ENCODE results near the gene KRTAP10-4. TPM values are rescaled to one million over a fixed set of nuclear protein-coding genes. Genes with fewer than 3 reads are reported as not detected.

KRTAP10-4 gene
- total and polyA plus RNA-seq, 2 donors (not counting 1 experiment from before 2014, with no cell fraction given), result not detected

DNA sequence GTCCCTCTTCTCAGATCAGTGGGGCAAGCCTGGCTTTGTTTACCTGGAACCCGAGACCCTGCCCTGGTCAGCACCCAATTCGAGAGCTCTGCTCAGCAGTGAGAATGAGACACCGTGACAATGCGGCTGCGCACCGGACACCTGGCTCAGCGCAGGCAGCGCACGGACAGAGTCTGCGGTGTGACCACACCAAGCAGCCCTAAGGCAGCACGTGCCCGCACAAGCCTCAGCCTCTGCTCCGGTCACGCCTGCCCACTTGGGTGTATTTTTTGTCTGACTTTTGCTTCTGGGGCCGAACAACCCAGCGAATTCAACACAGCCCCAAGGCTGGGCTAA, 43.0 kb downstream of the KRTAP10-4 start:
- H3K9me3 Mint-ChIP-seq (ENCODE audit: insufficient read depth), result peaks cover 14% of the 10 kb centered on the region
- no peak overlapping the region for H2AFZ ChIP-seq (ENCODE audit: insufficient read depth, low read depth, low read length, poor library complexity, severe bottlenecking)
- no peak overlapping the region for H3K27ac Mint-ChIP-seq
- no peaks in the 10 kb centered on the region for H3K79me2 ChIP-seq (ENCODE audit: control insufficient read depth, insufficient read depth, low read length)
- no peak overlapping the region for H3K4me2 ChIP-seq (replicated peaks; ENCODE audit: low read depth, low read length, poor library complexity, severe bottlenecking)
- no peaks in the 10 kb centered on the region for H3K36me3 ChIP-seq (replicated peaks in 1 of 2; ENCODE audit: control extremely low read depth in 1 of 2, control insufficient read depth in 1 of 2, extremely low read depth in 1 of 2, insufficient read depth in 2 of 2, low read length in 1 of 2)
- WGBS (ENCODE audit: insufficient coverage), result 89% methylated on average over 16 of the region's 16 CpGs
- peaks cover 0 to 34% (median 7%) of the 10 kb centered on the region in 3 donors for H3K9me3 ChIP-seq (ENCODE audit: control extremely low read depth in 1 of 3, control insufficient read depth in 2 of 3, insufficient read depth in 1 of 3, low read length in 2 of 3)
- H3K4me3 ChIP-seq (ENCODE audit: control extremely low read depth in 1 of 5, extremely low read depth in 1 of 5, insufficient read depth in 1 of 5, low read depth in 2 of 5, low read length in 4 of 5), result no peak overlapping the region
- peaks cover 4% of the 10 kb centered on the region for H3K27me3 Mint-ChIP-seq
- H3K27me3 ChIP-seq (replicated peaks in 1 of 4; ENCODE audit: control extremely low read depth in 1 of 4, control insufficient read depth in 3 of 4, insufficient read depth in 4 of 4, low read length in 3 of 4), result peaks cover 0 to 3% (median 1%) of the 10 kb centered on the region in 4 experiments
- no peak for DNase-seq
- H3K4me1 Mint-ChIP-seq, result peaks cover 14% of the 10 kb centered on the region
- no peak overlapping the region for H3K27ac ChIP-seq (ENCODE audit: low read length in 2 of 2)
- TF ChIP-seq EZH2 (IDR thresholded peaks at IDR 0.05; ENCODE audit: borderline replicate concordance, insufficient read depth, low read depth, low read length, poor library complexity, severe bottlenecking), result no peak
- TF ChIP-seq, protein P1, sequence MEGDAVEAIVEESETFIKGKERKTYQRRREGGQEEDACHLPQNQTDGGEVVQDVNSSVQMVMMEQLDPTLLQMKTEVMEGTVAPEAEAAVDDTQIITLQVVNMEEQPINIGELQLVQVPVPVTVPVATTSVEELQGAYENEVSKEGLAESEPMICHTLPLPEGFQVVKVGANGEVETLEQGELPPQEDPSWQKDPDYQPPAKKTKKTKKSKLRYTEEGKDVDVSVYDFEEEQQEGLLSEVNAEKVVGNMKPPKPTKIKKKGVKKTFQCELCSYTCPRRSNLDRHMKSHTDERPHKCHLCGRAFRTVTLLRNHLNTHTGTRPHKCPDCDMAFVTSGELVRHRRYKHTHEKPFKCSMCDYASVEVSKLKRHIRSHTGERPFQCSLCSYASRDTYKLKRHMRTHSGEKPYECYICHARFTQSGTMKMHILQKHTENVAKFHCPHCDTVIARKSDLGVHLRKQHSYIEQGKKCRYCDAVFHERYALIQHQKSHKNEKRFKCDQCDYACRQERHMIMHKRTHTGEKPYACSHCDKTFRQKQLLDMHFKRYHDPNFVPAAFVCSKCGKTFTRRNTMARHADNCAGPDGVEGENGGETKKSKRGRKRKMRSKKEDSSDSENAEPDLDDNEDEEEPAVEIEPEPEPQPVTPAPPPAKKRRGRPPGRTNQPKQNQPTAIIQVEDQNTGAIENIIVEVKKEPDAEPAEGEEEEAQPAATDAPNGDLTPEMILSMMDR (IDR thresholded peaks at IDR 0.05), result no peak
- H3K4me1 ChIP-seq (ENCODE audit: control insufficient read depth in 2 of 2, insufficient read depth in 2 of 2, low read length in 2 of 2), result peaks cover 11 to 13% of the 10 kb centered on the region in 2 donors
- no peak overlapping the region for H3K4me3 Mint-ChIP-seq
- H3K9ac ChIP-seq (ENCODE audit: low read length), result no peak overlapping the region
- no peaks in the 10 kb centered on the region for H4K20me1 ChIP-seq (ENCODE audit: control insufficient read depth, insufficient read depth, low read length, poor library complexity, severe bottlenecking)
- intact Hi-C loops (cut with micrococcal nuclease), result no loop called here
- ChIA-PET CTCF (no interaction called here), POLR2A (no interaction called here)
- no peak for ATAC-seq (ENCODE audit: low read depth)

DNA sequence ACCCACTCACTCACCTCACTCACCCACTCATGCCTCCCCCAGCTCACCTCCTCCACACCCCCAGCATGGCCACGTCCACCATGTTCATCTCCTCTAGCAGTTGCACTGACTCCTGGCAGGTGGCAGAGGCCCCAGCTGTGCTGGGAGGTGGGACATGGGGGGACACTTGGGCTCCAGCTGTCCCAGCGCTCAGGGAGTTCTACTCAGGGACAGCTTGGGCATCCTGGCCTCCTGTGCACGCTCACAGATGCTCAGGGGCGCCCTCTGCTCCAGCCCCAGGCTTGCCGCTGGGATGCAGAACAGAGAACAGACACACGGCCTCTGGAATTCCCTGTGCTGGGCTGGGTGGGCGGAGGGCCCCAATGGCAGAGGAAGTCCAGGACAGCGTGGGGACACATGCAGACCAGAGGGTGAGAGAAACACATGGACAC, 43.6 kb downstream of the KRTAP10-4 start:
- Mint-ChIP-seq H3K9me3 (ENCODE audit: insufficient read depth) (peaks cover 15% of the 10 kb centered on the region), H3K27me3 (peaks cover 7% of the 10 kb centered on the region), H3K27ac (no peak overlapping the region), H3K4me1 (peaks cover 14% of the 10 kb centered on the region), H3K4me3 (no peak overlapping the region)
- DNase-seq (no peak), ATAC-seq (ENCODE audit: low read depth) (no peak)
- Histone ChIP-seq H3K27ac (ENCODE audit: low read length in 2 of 2) (no peak overlapping the region), H3K9ac (ENCODE audit: low read length) (no peak overlapping the region), H3K36me3 (replicated peaks in 1 of 2; ENCODE audit: control extremely low read depth in 1 of 2, control insufficient read depth in 1 of 2, extremely low read depth in 1 of 2, insufficient read depth in 2 of 2, low read length in 1 of 2) (no peaks in the 10 kb centered on the region), H4K20me1 (ENCODE audit: control insufficient read depth, insufficient read depth, low read length, poor library complexity, severe bottlenecking) (no peaks in the 10 kb centered on the region), H3K4me3 (ENCODE audit: control extremely low read depth in 1 of 5, extremely low read depth in 1 of 5, insufficient read depth in 1 of 5, low read depth in 2 of 5, low read length in 4 of 5) (no peak overlapping the region), H3K27me3 (replicated peaks in 1 of 4; ENCODE audit: control extremely low read depth in 1 of 4, control insufficient read depth in 3 of 4, insufficient read depth in 4 of 4, low read length in 3 of 4) (peaks cover 0 to 3% (median 1%) of the 10 kb centered on the region in 4 experiments), H3K79me2 (ENCODE audit: control insufficient read depth, insufficient read depth, low read length) (no peaks in the 10 kb centered on the region), H3K9me3 (ENCODE audit: control extremely low read depth in 1 of 3, control insufficient read depth in 2 of 3, insufficient read depth in 1 of 3, low read length in 2 of 3) (peaks cover 0 to 29% (median 2%) of the 10 kb centered on the region in 3 donors), H3K4me2 (replicated peaks; ENCODE audit: low read depth, low read length, poor library complexity, severe bottlenecking) (no peak overlapping the region), H2AFZ (ENCODE audit: insufficient read depth, low read depth, low read length, poor library complexity, severe bottlenecking) (no peak overlapping the region), H3K4me1 (ENCODE audit: control insufficient read depth in 2 of 2, insufficient read depth in 2 of 2, low read length in 2 of 2) (peaks cover 11 to 13% of the 10 kb centered on the region in 2 donors)
- intact Hi-C loops (cut with micrococcal nuclease), result no loop called here
- ChIA-PET POLR2A (no interaction called here), CTCF (no interaction called here)
- TF ChIP-seq, protein P1 (IDR thresholded peaks at IDR 0.05), result no peak
- TF ChIP-seq EZH2 (IDR thresholded peaks at IDR 0.05; ENCODE audit: borderline replicate concordance, insufficient read depth, low read depth, low read length, poor library complexity, severe bottlenecking), result no peak
- 80% methylated on average over 8 of the region's 8 CpGs for WGBS (ENCODE audit: insufficient coverage)
